Osteoblast (primary cell): Measurements from ENCODE around the gene ELF2. TPM values are rescaled to one million over a fixed set of nuclear protein-coding genes. Genes with fewer than 3 reads are reported as not detected.
A peak's percentile ranks its signal among the peaks of the same experiment; 100 is the strongest.

Experiments
- DNase-seq: peaks from one replicate; pipeline ENCODE4 v3.0.0; 2011; ENCODE audit warnings: low spot score, mixed read lengths; ENCODE audit not compliant: insufficient read length; ENCODE audit errors: missing footprints
- H2AFZ ChIP-seq: 2 replicates; pipeline ENCODE4 v1.6.0; 2011; ENCODE audit warnings: mild to moderate bottlenecking, low read length
- H3K27ac ChIP-seq: 2 replicates; pipeline ENCODE4 v1.5.1; 2011; ENCODE audit warnings: mild to moderate bottlenecking, low read depth, low read length, moderate library complexity
- H3K27me3 ChIP-seq: 2 replicates; pipeline ENCODE4 v1.6.0; 2012; ENCODE audit warnings: mild to moderate bottlenecking, control low read depth, inconsistent platforms, low read length, moderate library complexity; ENCODE audit not compliant: insufficient read depth
- H3K36me3 ChIP-seq: 2 replicates; pipeline ENCODE4 v1.5.1; 2011; ENCODE audit warnings: mild to moderate bottlenecking, low read length, control low read depth, moderate library complexity; ENCODE audit not compliant: insufficient read depth
- H3K4me1 ChIP-seq: 2 replicates; pipeline ENCODE4 v1.5.1; 2011; ENCODE audit warnings: mild to moderate bottlenecking, low read length, control low read depth, moderate library complexity; ENCODE audit not compliant: insufficient read depth
- H3K4me2 ChIP-seq: 2 replicates; pipeline ENCODE4 v1.6.0; 2011; ENCODE audit warnings: mild to moderate bottlenecking, low read length; ENCODE audit not compliant: insufficient read depth
- H3K4me3 ChIP-seq: fragments of 200-600 bp; sonication (generic); 3 replicates; pipeline ENCODE4 v1.5.1; 2012; ENCODE audit warnings: mild to moderate bottlenecking, low read length, inconsistent platforms; ENCODE audit not compliant: insufficient read depth
- H3K79me2 ChIP-seq: 2 replicates; pipeline ENCODE4 v1.6.0; 2012; ENCODE audit warnings: mild to moderate bottlenecking, low read length, control low read depth, inconsistent platforms; ENCODE audit not compliant: insufficient read depth
- H3K9me3 ChIP-seq: 2 replicates; pipeline ENCODE4 v1.5.1; 2011; ENCODE audit warnings: low read depth, low read length, control low read depth
- H4K20me1 ChIP-seq: 2 replicates; pipeline ENCODE4 v1.6.0; 2012; ENCODE audit warnings: mild to moderate bottlenecking, low read length, control low read depth; ENCODE audit not compliant: insufficient read depth
- CTCF ChIP-seq: IDR thresholded peaks from 2 replicates; pipeline ENCODE4 v1.5.1; 2011; ENCODE audit warnings: mild to moderate bottlenecking, low read depth, low read length, moderate library complexity; ENCODE audit errors: extremely low read depth
- total RNA-seq: library from RNA; depleted of rRNA; stranded (reverse); fragments of >200 nt; gene quantifications from 2 replicates; pipeline ENCODE4 v1.2.3, GENCODE V29; 2012

ELF2 gene
- total RNA-seq, 1 donor, result 52.1 TPM

- H3K27me3 ChIP-seq, result no peaks in the 10 kb centered on the region
Observed at GRCh38 chr4:139196462-139196861, 19.4 kb upstream of the ELF2 start.

GRCh38 chr4:139191373-139191772 is 14.4 kb upstream of the ELF2 start:
- Histone ChIP-seq H3K4me3 (no peak overlapping the region), H3K27me3 (no peaks in the 10 kb centered on the region), H3K79me2 (no peaks in the 10 kb centered on the region), H3K36me3 (no peaks in the 10 kb centered on the region), H3K4me1 (no peaks in the 10 kb centered on the region), H3K9me3 (no peaks in the 10 kb centered on the region), H3K27ac (no peak overlapping the region), H2AFZ (peak overlapping the region; percentile 63), H4K20me1 (no peaks in the 10 kb centered on the region), H3K4me2 (no peak overlapping the region)
- no peak for TF ChIP-seq CTCF
- DNase-seq, result no peak

More at GRCh38 chr4:139196462-139196861, 19.4 kb upstream of the ELF2 start:
- Histone ChIP-seq H3K79me2 (no peaks in the 10 kb centered on the region), H2AFZ (no peak overlapping the region), H3K36me3 (no peaks in the 10 kb centered on the region), H3K9me3 (no peaks in the 10 kb centered on the region), H3K27ac (no peak overlapping the region), H3K4me2 (no peak overlapping the region), H3K4me3 (no peak overlapping the region), H3K4me1 (no peaks in the 10 kb centered on the region), H4K20me1 (no peaks in the 10 kb centered on the region)
- no peak for DNase-seq
- no peak for TF ChIP-seq CTCF

- H2AFZ ChIP-seq, result no peak overlapping the region
- no peaks in the 10 kb centered on the region for H3K36me3 ChIP-seq
- no peaks in the 10 kb centered on the region for H3K79me2 ChIP-seq
- no peak for TF ChIP-seq CTCF
- H3K27me3 ChIP-seq, result no peaks in the 10 kb centered on the region
- H3K4me3 ChIP-seq, result no peak overlapping the region
- H3K4me2 ChIP-seq, result no peak overlapping the region
- H3K4me1 ChIP-seq, result no peaks in the 10 kb centered on the region
- no peaks in the 10 kb centered on the region for H4K20me1 ChIP-seq
- no peak overlapping the region for H3K27ac ChIP-seq
- H3K9me3 ChIP-seq, result no peaks in the 10 kb centered on the region
- DNase-seq, result no peak
Observed at GRCh38 chr4:139189972-139190371, 13.0 kb upstream of the ELF2 start.

GRCh38 chr4:139189417-139189749 is 12.4 kb upstream of the ELF2 start:
- no peaks in the 10 kb centered on the region for H3K9me3 ChIP-seq
- no peaks in the 10 kb centered on the region for H3K79me2 ChIP-seq
- H3K27ac ChIP-seq, result no peak overlapping the region
- H4K20me1 ChIP-seq, result no peaks in the 10 kb centered on the region
- H3K27me3 ChIP-seq, result no peaks in the 10 kb centered on the region
- TF ChIP-seq CTCF, result no peak
- H3K4me3 ChIP-seq, result no peak overlapping the region
- H3K36me3 ChIP-seq, result no peaks in the 10 kb centered on the region
- H3K4me1 ChIP-seq, result no peaks in the 10 kb centered on the region
- H3K4me2 ChIP-seq, result no peak overlapping the region
- peak overlapping the region; percentile 46 for H2AFZ ChIP-seq
- no peak for DNase-seq
